Transverse colon (tissue), 3 donors: ENCODE data around the gene BTF3L4.
"Not testable (repeated sequence)": the region's sequence is repeated elsewhere in the genome, so short reads cannot be mapped to it uniquely, and the experiment has no call there.

Experiments used
- EP300 ChIP-seq: sonication (generic); formaldehyde crosslinking; IDR thresholded peaks from one replicate; pipeline ENCODE4 v1.6.1; 2017; ENCODE audit warnings: antibody characterized with exemption, low read depth
- TF ChIP-seq, protein P1 (sequence below), 5 experiments: fragments of 200-600 bp in 3 of 5; fragments of 450-650 bp in 2 of 5; sonication (generic) in 3 of 5; IDR thresholded peaks; 1 replicate in 2 of 5; 2 replicates in 3 of 5; pipeline ENCODE4 v1.5.1; 2016 to 2017; ENCODE audit warnings: antibody characterized with exemption in 5 of 5, inconsistent platforms in 3 of 5, mild to moderate bottlenecking in 2 of 5, moderate library complexity in 1 of 5

DNA sequence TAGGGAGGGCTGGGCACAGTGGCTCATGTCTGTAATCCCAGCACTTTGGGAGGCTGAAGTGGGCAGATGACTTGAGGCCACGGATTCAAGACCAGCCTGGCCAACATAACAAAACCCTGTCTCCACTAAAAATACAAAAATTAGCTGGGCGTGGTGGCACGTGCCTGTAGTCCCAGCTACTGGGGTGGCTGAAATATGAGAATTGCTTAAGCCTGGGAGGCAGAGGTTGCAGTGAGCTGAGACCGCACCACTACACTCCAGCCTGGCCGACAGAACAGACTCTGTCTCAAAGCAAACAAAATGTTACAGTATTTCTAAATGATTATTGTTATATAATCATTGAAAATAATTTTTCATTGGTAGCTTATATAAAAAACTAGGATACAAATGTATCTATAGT lies 27.3 kb upstream of the BTF3L4 start:
- TF ChIP-seq, protein P1, sequence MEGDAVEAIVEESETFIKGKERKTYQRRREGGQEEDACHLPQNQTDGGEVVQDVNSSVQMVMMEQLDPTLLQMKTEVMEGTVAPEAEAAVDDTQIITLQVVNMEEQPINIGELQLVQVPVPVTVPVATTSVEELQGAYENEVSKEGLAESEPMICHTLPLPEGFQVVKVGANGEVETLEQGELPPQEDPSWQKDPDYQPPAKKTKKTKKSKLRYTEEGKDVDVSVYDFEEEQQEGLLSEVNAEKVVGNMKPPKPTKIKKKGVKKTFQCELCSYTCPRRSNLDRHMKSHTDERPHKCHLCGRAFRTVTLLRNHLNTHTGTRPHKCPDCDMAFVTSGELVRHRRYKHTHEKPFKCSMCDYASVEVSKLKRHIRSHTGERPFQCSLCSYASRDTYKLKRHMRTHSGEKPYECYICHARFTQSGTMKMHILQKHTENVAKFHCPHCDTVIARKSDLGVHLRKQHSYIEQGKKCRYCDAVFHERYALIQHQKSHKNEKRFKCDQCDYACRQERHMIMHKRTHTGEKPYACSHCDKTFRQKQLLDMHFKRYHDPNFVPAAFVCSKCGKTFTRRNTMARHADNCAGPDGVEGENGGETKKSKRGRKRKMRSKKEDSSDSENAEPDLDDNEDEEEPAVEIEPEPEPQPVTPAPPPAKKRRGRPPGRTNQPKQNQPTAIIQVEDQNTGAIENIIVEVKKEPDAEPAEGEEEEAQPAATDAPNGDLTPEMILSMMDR (IDR thresholded peaks at IDR 0.05): not testable (repeated sequence)
- TF ChIP-seq EP300: not testable (repeated sequence)
